Measurements from ENCODE around the gene FHIT. TPM values are rescaled to one million over a fixed set of nuclear protein-coding genes. Genes with fewer than 3 reads are reported as not detected.
A peak's percentile ranks its signal among the peaks of the same experiment; 100 is the strongest.

FHIT gene
- total RNA-seq, 2 donors from 2014 or later = 10.4 to 15.8 TPM

DNA sequence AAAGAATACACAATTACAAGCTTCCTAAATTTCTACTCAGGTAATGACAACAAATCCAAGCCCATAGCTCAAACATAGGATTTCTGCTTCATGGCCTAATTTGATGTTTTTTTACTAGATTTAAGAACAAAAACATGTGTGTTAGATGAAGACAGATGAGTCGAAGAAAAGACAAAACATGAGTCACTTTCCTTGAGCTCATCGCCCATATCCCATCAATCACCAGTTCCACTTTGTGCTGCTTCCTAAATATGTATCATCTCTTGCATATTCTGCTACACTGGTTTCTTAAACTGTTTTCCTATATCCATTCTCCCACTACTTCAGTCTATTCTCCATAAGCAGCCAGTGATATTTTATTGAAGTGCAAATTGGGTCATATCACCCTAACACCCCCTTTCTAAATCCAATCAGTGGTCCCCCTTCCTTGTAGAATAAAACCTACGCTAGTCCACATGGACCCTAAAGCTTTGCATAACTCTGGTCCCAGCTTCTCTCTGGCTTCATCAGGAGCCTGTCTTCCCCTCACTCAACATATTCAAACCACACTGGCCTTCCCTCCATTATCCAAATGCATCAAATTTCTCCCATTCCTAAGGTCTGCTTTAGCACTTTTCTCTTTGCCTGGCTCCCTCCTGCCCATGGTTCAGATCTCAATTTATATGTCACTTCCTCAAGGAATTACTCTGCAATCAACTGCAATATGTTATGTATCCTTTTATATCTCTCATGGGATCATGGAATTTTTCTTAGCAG lies 1033.9 kb downstream of the FHIT start:
- Histone ChIP-seq H3K4me3 (no peak overlapping the region), H3K4me1 (peaks cover 8% of the 10 kb centered on the region), H3K27ac (no peak overlapping the region), H3K27me3 (no peaks in the 10 kb centered on the region), H3K9me3 (no peaks in the 10 kb centered on the region), H3K36me3 (replicated peaks in 1 of 2; ENCODE audit: insufficient read depth in 1 of 2, low read depth in 2 of 2) (no peaks in the 10 kb centered on the region)
- DNase-seq (no peak), ATAC-seq (no peak)
- intact Hi-C loops (cut with DNase I) = no loop called here
- 86 to 93% methylated on average over 3 of the region's 3 CpGs for WGBS, 2 donors
- TF ChIP-seq, protein P1, sequence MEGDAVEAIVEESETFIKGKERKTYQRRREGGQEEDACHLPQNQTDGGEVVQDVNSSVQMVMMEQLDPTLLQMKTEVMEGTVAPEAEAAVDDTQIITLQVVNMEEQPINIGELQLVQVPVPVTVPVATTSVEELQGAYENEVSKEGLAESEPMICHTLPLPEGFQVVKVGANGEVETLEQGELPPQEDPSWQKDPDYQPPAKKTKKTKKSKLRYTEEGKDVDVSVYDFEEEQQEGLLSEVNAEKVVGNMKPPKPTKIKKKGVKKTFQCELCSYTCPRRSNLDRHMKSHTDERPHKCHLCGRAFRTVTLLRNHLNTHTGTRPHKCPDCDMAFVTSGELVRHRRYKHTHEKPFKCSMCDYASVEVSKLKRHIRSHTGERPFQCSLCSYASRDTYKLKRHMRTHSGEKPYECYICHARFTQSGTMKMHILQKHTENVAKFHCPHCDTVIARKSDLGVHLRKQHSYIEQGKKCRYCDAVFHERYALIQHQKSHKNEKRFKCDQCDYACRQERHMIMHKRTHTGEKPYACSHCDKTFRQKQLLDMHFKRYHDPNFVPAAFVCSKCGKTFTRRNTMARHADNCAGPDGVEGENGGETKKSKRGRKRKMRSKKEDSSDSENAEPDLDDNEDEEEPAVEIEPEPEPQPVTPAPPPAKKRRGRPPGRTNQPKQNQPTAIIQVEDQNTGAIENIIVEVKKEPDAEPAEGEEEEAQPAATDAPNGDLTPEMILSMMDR (IDR thresholded peaks at IDR 0.05) = no peak
- TF ChIP-seq POLR2A (IDR thresholded peaks at IDR 0.05) = no peak

DNA sequence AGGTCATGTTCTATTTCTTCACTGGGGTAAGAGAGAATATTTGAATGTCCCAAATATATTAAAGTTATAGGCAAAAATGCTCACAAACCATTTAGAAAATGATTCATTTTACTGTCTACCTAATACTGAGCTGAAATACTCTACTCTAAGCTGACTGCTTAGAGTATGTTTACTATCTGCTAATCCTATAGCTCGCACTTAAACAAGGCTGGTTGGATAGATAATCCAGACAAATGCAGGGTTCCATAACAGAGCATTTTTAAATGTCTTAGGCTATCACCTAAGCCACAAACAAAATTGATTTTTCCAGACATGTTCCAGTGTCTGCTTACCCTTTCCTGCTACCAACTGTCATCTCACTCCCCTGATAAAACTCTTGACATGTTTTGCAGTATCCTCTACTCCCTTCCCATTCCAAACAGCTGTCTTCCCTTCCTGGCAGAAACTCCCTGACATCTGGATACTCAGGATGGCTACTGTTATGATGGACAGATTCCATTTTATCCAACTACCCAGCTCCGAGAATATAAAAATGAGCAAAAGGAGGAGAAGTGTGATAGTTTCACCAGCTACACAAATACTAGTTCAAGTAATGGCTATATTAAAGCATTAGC lies 1034.7 kb downstream of the FHIT start:
- TF ChIP-seq, protein P1 (IDR thresholded peaks at IDR 0.05) = no peak
- no peak for TF ChIP-seq POLR2A (IDR thresholded peaks at IDR 0.05)
- H3K9me3 ChIP-seq = no peaks in the 10 kb centered on the region
- H3K4me1 ChIP-seq = peaks cover 8% of the 10 kb centered on the region
- DNase-seq (no peak), ATAC-seq (no peak)
- 88 to 91% methylated on average over 2 of the region's 2 CpGs for WGBS, 2 donors
- intact Hi-C loops (cut with DNase I) = no loop called here
- no peak overlapping the region for H3K4me3 ChIP-seq
- no peak overlapping the region for H3K27ac ChIP-seq
- no peaks in the 10 kb centered on the region for H3K27me3 ChIP-seq
- no peaks in the 10 kb centered on the region for H3K36me3 ChIP-seq (replicated peaks in 1 of 2; ENCODE audit: insufficient read depth in 1 of 2, low read depth in 2 of 2)

DNA sequence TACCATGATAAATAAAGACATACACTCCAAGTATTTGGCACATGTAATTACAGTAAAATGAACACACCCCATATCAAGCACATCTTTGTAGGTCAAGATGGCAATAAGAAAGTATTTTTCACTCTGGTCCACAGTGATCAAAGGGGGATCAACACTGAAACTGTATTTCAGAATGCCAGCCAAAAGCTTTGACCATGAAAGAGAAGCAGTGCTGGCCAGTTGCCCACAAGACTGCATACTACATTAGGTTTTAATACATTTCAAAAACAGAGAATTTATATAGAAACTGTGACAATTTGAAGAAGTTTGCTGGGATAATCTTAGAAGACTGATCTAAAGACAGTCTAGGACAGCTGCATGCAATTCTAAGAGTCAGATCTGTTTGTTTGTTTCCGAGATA lies 1035.3 kb downstream of the FHIT start:
- H3K27ac ChIP-seq = no peak overlapping the region
- intact Hi-C loops (cut with DNase I) = no loop called here
- 37 to 44% methylated on average over 1 of the region's 1 CpG for WGBS, 2 donors
- H3K9me3 ChIP-seq = no peaks in the 10 kb centered on the region
- no peak for TF ChIP-seq POLR2A (IDR thresholded peaks at IDR 0.05)
- TF ChIP-seq, protein P1 (IDR thresholded peaks at IDR 0.05) = no peak
- peaks cover 8% of the 10 kb centered on the region for H3K4me1 ChIP-seq
- H3K4me3 ChIP-seq = no peak overlapping the region
- ATAC-seq = no peak
- no peaks in the 10 kb centered on the region for H3K27me3 ChIP-seq
- no peaks in the 10 kb centered on the region for H3K36me3 ChIP-seq (replicated peaks in 1 of 2; ENCODE audit: insufficient read depth in 1 of 2, low read depth in 2 of 2)
- peak in 3 of 4 donors; percentile 11 to 47 (median 16) for DNase-seq

DNA sequence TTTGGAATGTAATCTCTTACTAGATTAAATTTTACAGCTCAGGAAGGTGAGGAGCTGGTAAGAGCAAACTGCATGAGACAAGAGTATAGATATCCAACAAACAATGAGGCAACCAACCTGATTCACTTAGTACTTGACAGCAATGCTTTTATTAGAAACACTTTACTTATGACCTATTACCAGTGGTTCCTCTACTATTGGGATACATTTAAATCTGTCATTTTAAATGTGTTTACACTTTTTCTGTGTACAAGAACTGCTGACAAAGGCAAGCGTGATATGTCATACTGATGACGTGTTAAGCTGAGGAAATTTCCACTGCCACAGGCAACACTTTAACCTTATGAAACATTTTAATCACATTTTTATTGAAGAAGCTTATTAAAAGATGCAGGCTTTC lies 1043.3 kb downstream of the FHIT start:
- intact Hi-C loops (cut with DNase I) = no loop called here
- no peaks in the 10 kb centered on the region for H3K4me1 ChIP-seq
- no peak for ATAC-seq

More for the DNA sequence above, 1043.3 kb downstream of the FHIT start:
- no peak for DNase-seq
- H3K9me3 ChIP-seq = no peaks in the 10 kb centered on the region
- no peaks in the 10 kb centered on the region for H3K36me3 ChIP-seq (replicated peaks in 1 of 2; ENCODE audit: insufficient read depth in 1 of 2, low read depth in 2 of 2)
- H3K27ac ChIP-seq = no peak overlapping the region
- TF ChIP-seq, protein P1 (IDR thresholded peaks at IDR 0.05) = no peak
- TF ChIP-seq POLR2A (IDR thresholded peaks at IDR 0.05) = no peak
- WGBS, 2 donors = 59 to 72% methylated on average over 2 of the region's 2 CpGs
- no peak overlapping the region for H3K4me3 ChIP-seq
- no peaks in the 10 kb centered on the region for H3K27me3 ChIP-seq
